CD4-positive, alpha-beta T cell treated with Interleukin-21 for 1 hour (primary cell): ENCODE data around the gene SIRT4.
A peak's percentile ranks its signal among the peaks of the same experiment; 100 is the strongest.
"Not testable (repeated sequence)": the region's sequence is repeated elsewhere in the genome, so short reads cannot be mapped to it uniquely, and the experiment has no call there.

Experiments
- DNase-seq: peaks from one replicate; pipeline ENCODE4 v3.0.0-alpha.2; 2020

Gene SIRT4

DNA sequence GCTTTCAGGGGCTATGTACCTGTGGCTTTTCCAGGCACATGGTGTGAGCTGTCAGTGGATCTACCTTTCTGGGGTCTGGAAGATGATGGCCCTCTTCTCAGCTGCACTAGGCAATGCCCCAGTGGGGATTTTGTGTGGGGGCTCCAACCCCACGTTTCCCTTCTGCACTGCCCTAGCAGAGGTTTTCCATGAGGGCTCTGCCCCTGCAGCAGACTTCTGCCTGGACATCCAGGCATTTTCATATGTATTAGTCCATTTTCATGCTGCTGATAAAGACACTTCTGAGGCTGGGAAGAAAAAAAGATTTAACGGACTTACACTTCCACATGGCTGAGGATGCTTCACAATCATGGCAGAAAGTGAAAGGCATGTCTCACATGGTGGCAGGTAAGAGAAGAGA is 34.3 kb downstream of the SIRT4 start:
- not testable (repeated sequence) for DNase-seq

DNA sequence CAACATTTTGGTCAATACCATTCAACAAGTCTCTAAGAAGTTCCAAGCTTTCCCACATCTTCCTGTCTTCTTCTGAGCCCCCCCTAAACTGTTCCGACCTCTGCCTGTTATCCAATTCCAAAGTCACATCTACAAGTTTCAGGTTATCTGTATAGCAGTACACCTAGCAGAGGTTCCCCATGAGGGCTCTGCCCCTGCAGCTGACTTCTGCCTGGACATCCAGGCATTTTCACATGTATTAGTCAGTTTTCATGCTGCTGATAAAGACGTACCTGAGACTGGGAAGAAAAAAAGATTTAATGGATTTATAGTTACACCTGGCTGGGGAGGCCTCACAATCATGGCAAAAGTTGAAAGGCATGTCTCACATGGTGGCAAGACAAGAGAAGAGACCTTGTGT is 35.6 kb downstream of the SIRT4 start:
- DNase-seq, result no peak

DNA sequence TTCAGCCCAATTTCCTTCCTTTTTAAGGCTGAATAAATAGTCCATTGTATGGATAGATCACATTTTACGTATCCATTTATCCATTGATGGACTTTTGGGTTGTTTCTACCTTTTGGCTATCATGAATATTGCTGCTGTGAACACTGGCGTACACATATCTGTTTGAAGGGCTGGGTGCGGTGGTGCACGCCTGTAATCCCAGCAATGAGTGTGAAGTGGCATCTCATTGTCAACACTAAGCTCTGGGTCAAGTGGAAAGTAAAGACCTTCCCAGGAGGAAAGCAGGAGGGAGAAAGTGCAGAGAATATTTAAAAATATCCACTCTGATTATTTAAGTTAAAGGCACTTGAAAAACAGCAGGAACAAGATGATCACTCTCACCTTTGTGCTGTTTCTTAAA is 37.1 kb downstream of the SIRT4 start:
- DNase-seq, result no peak

DNA sequence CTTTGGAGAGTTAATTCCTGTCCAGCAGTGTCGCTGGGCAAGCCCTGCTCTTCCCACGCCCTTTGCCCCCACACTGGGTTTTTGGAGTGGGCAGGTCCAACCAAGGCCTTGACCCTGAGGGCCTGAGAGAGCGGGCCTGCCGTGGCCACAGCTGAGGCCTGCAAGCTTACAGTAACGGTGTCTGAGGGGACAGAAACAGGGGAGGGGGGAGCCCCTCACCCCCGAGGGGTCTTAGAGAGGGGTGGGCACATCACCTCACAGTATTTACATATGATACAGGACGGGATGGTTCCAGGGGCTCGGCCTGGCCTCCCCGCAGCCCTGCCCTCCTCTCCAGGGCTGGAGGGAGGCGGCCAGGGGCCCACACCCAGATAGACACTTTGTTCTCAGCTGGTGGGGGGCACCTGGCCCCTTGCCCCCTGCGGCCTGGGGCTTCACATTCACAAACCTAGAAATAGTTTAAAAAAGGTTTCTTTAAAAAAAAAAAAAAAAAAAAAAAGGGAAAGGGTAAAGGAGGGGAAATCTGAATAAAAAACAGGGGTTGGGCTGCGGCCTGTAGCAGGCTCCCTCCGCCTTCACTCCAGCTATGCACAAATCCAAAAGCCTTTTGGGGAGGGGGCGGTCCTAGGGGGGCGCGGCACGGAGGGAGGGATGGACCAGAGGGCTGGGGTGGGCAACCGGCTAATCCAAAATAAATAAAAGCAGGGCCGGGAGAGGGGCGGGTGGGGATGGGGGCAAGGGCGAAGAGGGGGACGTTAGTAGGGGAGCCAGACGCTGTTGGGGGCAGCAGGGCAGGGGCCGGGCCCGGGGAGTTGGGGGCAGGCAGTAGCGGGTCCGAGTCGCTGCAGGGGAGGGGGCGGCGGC is 40.3 kb downstream of the SIRT4 start:
- no peak for DNase-seq

DNA sequence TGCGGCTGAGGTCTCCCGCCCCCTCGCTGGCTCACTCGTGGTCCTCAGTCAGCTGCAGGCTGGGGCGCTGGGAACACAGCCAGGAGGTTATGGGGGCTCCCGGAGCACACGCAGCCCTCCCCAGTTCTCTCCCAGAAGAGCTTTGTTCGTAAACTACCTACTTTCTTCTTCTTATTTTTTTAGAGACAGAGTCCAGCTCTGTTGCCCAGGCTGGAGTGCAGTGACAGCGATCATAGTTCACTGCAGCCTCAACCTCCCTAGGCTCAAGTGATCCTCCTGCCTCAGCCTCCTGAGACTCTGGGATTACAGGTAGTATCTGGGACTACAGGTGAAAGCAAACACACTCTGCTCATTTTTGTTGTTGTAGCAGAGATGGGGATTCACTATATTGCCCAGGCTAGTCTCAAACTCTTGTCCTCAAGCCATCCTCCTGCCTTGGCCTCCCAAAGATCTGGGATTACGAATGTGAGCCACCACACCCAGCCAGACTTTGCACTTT is 41.0 kb downstream of the SIRT4 start:
- DNase-seq, result no peak

DNA sequence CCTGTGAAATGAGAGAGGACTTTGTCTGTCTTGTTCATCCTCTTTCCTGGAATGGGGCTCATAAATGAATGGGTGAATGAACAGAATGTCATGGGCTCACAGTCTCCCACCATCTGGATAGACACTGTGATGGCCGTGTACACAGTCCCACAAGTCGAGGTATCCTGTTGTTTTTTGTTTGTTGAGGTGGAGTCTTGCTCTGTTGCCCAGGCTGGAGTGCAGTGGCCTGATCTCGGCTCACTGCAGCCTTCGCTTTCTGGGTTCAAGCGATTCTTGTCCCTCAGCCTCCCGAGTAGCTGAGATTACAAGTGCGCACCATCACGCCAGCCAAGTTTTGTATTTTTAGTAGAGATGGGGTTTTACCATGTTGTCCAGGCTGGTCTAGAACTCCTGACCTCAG is 41.6 kb downstream of the SIRT4 start:
- DNase-seq, result no peak

DNA sequence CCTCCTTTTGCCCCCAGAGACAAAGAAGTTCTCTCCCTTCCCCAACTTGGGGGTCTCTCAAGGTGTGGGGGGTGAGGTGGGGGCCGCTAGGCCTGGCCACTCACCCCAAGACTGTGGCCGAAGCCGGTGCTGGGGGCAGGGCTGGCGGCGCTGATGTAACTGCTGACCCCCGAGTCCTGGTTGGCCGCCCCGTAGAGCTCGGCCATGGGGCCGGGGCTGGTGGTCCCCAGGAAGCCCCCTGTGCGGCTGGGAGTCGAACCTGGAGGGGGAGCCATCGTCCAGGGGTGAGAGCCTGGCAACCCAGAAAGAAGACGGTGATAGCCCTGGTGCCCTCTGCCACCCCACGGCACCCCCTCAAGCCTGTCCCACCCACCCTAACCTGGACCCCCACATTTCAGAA is 43.9 kb downstream of the SIRT4 start:
- no peak for DNase-seq

DNA sequence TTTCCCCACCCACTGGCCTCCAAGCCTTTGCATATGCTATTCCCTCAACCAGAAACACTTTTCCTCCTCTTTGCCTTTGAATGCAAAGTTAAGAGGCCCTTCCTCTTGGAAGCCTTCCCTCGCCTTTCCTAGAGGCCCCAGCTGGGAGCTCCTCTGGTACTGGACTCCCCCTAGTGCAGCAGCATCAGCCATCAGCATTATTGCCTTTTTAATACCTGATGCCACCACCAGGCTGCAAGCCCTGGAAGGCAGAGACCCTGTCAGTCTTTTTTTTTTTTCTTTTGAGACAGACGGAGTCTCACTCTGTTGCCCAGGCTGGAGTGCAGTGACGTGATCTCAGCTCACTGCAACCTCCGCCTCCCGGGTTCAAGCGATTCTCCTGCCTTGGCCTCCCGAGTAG is 44.6 kb downstream of the SIRT4 start:
- no peak for DNase-seq

DNA sequence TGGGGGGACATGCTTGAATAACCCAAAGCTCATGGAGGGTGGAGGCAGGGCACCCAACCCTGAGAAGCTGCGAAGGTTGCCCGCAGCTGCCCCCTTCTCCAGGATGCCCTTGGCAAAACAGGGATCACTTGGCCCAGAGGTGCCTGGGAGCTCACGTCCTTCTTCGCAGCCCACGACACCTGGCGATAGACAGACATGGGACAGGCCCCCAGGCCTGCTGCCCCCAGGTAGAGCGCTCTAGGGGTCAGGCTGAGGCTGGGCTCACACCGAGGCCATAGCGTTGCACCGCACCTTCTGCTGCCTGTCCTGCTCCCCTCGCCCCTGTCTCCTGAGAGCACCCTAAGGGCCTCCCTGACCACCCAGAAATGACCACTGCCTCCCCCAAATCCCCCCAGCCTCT is 45.6 kb downstream of the SIRT4 start:
- no peak for DNase-seq

DNA sequence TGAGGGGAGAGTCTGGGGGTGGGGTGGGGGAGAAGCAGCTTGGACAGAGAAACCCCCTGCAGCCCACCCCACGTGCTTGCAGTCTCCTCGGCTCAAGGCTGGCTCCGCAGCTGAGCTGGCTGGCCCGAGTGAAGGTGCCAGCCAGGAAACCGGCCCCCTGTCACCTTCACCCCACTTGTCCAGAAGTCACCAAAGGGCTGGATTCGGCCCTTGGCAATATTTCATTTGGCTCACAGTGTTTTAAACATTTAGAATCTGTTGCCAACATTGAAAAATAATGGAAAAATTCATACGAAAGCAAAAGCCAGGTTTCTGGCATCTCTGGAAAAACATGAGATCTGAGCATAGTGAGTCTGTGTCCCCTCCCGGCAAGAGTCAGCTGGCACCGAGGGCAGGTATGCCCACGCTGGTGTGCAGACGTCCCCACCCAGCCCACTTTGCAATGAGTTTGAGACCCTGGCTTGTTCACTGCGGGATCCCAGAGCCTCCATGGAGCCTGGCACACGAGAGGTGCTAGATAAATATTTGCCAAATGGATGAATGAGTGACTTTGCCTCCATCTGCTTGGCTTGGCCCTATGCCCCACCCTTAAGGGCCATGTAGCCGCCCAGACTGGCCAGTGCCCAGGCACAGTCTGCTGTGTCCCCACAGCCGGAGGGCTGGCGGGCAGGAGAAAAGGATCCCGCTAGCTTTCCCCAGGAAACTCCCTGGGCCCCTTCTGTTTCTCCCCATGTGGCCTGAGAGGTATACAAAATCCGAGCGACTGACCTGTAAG is 48.6 kb downstream of the SIRT4 start:
- DNase-seq, result no peak

DNA sequence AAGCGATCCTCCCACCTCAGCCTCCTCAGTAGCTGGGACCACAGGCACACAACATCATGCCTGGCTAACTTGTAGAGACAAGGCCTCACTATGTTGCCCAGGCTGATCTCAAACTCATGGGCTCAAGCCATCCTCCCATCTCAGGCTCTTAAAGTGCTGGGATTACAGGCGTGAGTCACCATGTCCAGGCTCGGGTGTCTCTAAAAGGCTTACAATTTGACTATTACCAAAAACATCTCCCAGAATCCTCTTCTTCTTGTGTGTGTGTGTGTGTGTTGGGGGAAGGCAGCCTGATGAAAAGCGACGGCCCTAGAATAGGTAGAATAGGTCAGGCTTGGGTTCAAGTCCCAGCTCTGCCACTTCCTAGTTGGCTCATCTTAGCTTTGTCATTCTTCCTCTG is 50.0 kb downstream of the SIRT4 start:
- no peak for DNase-seq

DNA sequence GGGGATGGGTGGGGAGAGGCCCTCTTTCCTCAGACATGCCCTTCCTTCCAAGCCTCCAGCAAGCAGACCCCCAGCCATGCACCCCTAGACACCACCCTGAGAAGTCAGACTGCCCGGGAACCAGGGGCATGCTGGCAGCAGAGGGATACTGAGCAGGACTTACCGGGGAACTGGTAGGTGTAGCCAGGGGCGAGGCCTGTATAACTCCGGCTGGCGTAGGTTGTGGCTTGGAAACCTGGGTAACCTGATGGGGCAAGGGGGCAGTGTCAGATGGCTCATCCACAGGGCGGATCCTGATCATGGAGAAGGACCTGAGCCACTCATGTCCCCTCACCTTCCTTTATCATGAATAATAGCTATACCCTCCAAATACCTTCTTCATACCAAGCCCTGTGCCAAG is 51.0 kb downstream of the SIRT4 start:
- no peak for DNase-seq

DNA sequence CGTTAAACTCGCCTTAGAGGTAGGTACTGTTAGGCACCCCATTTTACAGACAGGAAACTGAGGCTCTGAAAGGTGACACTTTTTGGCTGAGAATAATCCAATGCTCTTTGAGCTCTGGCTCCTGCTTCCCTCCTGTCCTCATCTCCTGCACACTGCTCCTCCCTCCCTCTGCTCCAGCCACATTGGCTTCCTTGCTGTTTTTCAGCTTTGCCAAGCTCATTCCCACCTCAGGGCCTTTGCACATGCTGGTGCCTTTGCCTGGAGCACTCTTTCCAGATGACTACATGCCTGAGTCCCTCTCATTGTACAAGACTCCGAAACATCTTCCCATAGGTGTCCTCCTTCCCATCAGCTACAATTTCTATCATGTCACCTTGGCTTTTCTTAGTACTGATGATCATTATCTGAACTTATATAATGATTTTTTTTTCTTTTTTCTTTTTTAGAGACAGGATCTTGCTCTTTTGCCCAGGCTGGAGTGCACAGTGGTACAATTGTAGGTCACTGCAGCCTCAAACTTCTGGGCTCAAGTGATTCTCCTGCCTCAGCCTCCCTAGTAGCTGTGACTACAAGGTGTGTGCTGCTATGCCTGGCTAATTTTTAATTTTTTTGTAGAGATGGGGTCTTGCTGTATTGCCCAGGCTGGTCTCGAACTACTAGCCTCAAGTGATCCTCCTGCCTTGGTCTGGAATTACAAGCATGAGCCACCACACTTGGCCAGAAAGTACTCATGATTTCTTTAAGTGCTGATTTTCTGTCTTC is 51.6 kb downstream of the SIRT4 start:
- DNase-seq, result no peak

DNA sequence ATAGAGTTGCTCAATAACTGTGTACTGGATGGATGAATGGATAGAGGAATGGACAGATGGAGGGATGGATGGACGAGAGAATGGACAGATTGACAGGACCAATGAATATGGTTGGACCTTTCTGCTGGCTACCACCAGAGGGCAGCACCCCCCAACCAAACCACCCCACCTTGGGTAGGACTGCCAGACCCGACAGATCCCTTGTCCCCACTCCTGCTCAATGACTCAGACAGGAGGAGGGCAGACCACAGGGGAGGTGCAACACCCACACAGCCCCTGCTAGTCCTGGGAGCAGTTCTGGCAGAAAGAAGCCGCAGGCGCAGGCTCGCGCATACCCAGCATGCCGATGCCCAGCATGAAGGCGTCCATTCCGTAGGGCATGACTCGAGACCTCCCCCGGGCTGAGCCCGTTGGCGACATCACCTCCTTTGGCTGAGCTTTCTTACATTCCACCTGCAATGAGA is 54.5 kb downstream of the SIRT4 start:
- peak; percentile 68 for DNase-seq

DNA sequence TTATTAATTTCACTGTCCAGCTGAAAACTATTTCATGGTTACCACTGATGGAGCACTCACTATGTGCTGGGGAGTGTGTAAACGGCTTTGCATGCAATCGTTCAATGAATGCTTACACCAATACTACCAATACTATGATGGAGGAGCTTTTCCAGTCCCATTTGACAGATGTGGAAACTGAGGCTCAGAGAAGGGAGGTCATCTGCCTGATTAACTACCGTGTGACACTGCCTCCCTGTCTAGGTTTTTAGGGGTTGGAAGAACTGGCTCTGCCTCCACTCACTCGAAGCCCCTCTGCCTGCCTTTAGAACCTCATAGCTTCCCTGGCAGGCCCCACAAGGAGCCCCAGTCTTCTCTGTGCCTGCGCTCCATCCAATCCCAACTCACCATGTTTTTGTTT is 55.0 kb downstream of the SIRT4 start:
- no peak for DNase-seq

DNA sequence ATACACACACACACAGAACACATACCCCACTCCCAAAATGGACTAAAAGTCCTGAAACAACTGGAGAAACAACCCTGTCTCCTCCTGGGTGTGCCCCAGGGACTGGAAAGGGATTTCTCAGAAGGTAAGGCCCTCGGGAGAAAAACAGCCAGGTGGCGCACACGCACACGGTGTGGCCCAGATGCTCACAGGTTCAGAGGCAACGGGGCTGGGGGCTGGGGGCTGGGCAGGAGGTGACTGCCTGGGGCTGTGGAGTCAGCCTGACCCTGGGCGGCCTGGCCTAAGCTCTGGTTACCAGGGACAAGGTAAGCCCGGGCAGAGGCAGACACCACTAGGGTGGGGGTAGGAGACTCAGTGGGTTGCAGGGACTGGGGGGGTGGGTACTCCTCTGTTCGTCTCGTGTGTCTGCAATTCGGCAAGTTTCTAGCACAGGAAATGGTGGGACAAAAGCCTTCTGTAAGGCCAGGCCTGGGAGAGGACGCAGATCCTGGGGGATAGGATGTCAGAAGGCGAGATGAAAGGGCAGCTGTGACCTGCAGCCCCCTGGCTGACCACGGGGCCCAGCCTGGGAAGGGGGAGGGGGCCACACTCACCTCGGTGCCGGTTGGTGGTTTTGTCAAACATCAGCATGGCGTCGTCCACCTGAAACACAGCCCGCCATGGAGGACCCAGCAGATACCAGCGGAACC is 56.4 kb downstream of the SIRT4 start:
- DNase-seq, result no peak

DNA sequence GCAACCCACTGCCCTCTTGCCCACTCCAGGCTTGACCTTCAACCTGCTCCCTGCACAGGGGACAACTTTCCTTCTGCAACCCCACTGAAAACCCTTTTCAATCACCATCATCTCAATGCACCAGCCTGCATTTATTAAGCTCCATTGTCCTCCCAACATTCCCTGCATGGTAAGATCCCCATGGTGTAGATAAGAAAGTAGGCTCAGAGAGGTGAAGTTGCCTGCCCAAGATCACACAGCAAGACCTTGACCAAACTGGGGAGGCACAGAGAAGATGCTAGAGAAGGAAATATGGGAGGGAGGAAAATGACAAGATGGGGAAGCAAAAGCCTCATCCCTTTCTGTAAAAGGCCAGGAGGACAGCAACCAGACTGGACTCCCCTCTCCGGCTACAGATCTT is 57.0 kb downstream of the SIRT4 start:
- DNase-seq, result no peak

DNA sequence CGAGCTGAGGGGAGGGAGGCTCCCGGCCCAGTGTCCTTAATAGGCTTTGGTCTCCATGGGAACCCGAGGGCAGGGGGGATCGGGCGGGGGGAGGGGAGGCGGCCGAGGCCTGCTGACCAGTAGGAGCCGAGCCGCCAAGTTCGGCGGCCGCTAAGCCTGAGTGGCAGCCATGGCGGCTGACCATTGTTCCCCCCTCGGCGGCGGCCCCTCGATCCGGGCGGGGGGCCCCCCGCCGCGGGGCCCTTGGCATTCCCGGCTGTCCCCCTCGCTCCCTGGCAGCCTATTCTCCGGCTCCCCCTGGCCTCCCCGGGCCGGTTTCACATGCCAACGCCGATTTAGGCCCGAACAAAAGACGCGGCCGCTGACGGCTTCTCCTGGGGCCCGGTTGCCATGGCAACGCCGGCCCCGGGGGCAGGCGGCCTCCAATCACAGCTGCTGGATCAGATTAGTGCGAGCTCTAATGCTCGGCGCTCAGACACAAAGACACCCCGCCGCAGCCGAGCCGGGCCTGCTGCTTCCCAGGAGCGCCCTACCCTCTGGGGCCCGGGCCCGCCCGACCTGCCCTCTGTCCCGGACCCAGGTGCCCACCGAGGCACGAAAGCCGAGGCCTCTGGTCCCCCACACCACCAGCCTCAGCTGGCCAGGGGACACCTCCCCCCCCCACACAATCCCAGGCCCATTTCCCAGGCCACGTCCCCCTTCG is 59.5 kb downstream of the SIRT4 start:
- no peak for DNase-seq
